Renal cortical epithelial cell (primary cell): Measurements from ENCODE around the gene CREBL2. TPM values are rescaled to one million over a fixed set of nuclear protein-coding genes. Genes with fewer than 3 reads are reported as not detected.
A peak's percentile ranks its signal among the peaks of the same experiment; 100 is the strongest.
"Not testable (repeated sequence)": the region's sequence is repeated elsewhere in the genome, so short reads cannot be mapped to it uniquely, and the experiment has no call there.

Experiments
- DNase-seq: peaks from one replicate; pipeline ENCODE4 v3.0.0-alpha.2; 2011; ENCODE audit warnings: low read depth
- total RNA-seq: library from RNA; depleted of rRNA; stranded (reverse); fragments of >200 nt; gene quantifications from 2 replicates; pipeline ENCODE4 v1.2.3, GENCODE V29; 2014

Gene CREBL2
- 24.5 and 39.4 TPM in 2 replicates for total RNA-seq

- DNase-seq: peak; percentile 96
Measured at GRCh38 chr12:12611512-12612306, at the start of gene CREBL2. TSS of gene CREBL2 (plus strand) at chr12:12611876. CDS start at chr12:12612173, 297 bp downstream.

- no peak for DNase-seq
Measured at GRCh38 chr12:12562016-12562483, 49.6 kb upstream of the CREBL2 start.

GRCh38 chr12:12562585-12563261 is 49.0 kb upstream of the CREBL2 start, which contains the start of gene DUSP16:
TSS of gene DUSP16 (minus strand) at chr12:12562863. CDS start at chr12:12521098, 41,765 bp downstream.
- peak; percentile 94 for DNase-seq

- DNase-seq: peak; percentile 39
Measured at GRCh38 chr12:12563290-12563928, 48.3 kb upstream of the CREBL2 start.

GRCh38 chr12:12564911-12565310 is 46.8 kb upstream of the CREBL2 start:
- DNase-seq: no peak

GRCh38 chr12:12565971-12566370 is 45.7 kb upstream of the CREBL2 start:
- not testable (repeated sequence) for DNase-seq

GRCh38 chr12:12572659-12573058 is 39.0 kb upstream of the CREBL2 start:
- DNase-seq: no peak

- DNase-seq: no peak
Measured at GRCh38 chr12:12577786-12578185, 33.9 kb upstream of the CREBL2 start.

GRCh38 chr12:12580716-12581115 is 31.0 kb upstream of the CREBL2 start:
- DNase-seq: not testable (repeated sequence)

GRCh38 chr12:12582193-12582881 is 29.3 kb upstream of the CREBL2 start:
- no peak for DNase-seq

GRCh38 chr12:12582895-12583303 is 28.8 kb upstream of the CREBL2 start:
- peak; percentile 76 for DNase-seq

- no peak for DNase-seq
Measured at GRCh38 chr12:12583510-12584178, 28.0 kb upstream of the CREBL2 start.

- DNase-seq: peak; percentile 70
Measured at GRCh38 chr12:12585115-12585863, 26.4 kb upstream of the CREBL2 start.

GRCh38 chr12:12586879-12587675 is 24.6 kb upstream of the CREBL2 start:
- DNase-seq: no peak

- no peak for DNase-seq
Measured at GRCh38 chr12:12587878-12588277, 23.8 kb upstream of the CREBL2 start.

GRCh38 chr12:12588436-12588835 is 23.2 kb upstream of the CREBL2 start:
- DNase-seq: not testable (repeated sequence)

GRCh38 chr12:12590961-12591360 is 20.7 kb upstream of the CREBL2 start:
- no peak for DNase-seq

- peak; percentile 78 for DNase-seq
Measured at GRCh38 chr12:12592930-12593329, 18.7 kb upstream of the CREBL2 start.

- not testable (repeated sequence) for DNase-seq
Measured at GRCh38 chr12:12595929-12596328, 15.7 kb upstream of the CREBL2 start.

- DNase-seq: not testable (repeated sequence)
Measured at GRCh38 chr12:12596598-12596997, 15.1 kb upstream of the CREBL2 start.
